Thyroid gland (tissue), 4 donors: Measurements from ENCODE around the gene CBLB.

ENCODE experiments used
- POLR2A ChIP-seq, 2 donors: fragments of 450-650 bp; IDR thresholded peaks; one replicate each; pipeline ENCODE4 v1.6.1; 2017; ENCODE audit warnings: antibody characterized with exemption in 2 of 2, mild to moderate bottlenecking in 2 of 2, moderate library complexity in 1 of 2
- TF ChIP-seq, protein P1 (sequence below), 6 experiments: fragments of 200-600 bp in 3 of 6; fragments of 450-650 bp in 3 of 6; sonication (generic) in 3 of 6; IDR thresholded peaks; one replicate each; pipeline ENCODE4 v1.5.1; 2016 to 2019; ENCODE audit warnings: antibody characterized with exemption in 6 of 6, mild to moderate bottlenecking in 2 of 6, inconsistent platforms in 1 of 6, moderate library complexity in 1 of 6

DNA sequence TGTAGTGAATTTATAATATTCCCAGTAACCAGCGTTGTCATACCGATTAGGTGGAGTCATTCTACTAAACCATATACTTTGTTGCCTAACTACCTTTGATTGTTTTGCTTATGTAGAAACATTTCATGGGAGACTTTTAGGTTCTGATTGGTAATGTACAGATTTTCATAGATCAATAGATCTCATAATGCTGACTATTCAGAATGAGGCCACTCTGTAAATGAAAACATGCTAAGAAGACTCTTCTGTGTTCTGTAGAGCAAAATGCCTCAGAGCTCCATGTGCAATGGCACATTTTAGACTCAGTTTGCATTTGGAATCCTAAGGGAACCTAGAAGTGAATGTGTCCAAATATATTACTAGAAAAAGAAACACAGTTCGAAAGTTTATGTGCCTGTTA is 20.0 kb downstream of the CBLB start:
- TF ChIP-seq, protein P1, sequence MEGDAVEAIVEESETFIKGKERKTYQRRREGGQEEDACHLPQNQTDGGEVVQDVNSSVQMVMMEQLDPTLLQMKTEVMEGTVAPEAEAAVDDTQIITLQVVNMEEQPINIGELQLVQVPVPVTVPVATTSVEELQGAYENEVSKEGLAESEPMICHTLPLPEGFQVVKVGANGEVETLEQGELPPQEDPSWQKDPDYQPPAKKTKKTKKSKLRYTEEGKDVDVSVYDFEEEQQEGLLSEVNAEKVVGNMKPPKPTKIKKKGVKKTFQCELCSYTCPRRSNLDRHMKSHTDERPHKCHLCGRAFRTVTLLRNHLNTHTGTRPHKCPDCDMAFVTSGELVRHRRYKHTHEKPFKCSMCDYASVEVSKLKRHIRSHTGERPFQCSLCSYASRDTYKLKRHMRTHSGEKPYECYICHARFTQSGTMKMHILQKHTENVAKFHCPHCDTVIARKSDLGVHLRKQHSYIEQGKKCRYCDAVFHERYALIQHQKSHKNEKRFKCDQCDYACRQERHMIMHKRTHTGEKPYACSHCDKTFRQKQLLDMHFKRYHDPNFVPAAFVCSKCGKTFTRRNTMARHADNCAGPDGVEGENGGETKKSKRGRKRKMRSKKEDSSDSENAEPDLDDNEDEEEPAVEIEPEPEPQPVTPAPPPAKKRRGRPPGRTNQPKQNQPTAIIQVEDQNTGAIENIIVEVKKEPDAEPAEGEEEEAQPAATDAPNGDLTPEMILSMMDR (IDR thresholded peaks at IDR 0.05), result no peak
- TF ChIP-seq POLR2A (IDR thresholded peaks at IDR 0.05), result no peak
